Natural killer cell (primary cell): Measurements from ENCODE around the gene HMCN2. TPM values are rescaled to one million over a fixed set of nuclear protein-coding genes. Genes with fewer than 3 reads are reported as not detected.
A peak's percentile ranks its signal among the peaks of the same experiment; 100 is the strongest.

Experiments
- ATAC-seq, 3 donors: fragments of 150-1000 bp in 2 of 3; fragments of 200-7000 bp in 1 of 3; cut with Tn5 transposase; 1 replicate in 1 of 3; 2 replicates in 2 of 3; pipeline ENCODE4 v1.10.0; 2021; ENCODE audit warnings: mild to moderate bottlenecking in 2 of 3, moderate library complexity in 2 of 3
- DNase-seq, 2 donors: peaks; one replicate each; pipeline versions ENCODE4 v3.0.0 to v3.0.0-alpha.2; 2013 to 2021; ENCODE audit warnings: mixed read lengths in 1 of 2
- H3K27ac ChIP-seq: one replicate; pipeline ENCODE4 v1.5.1; 2013; ENCODE audit warnings: mild to moderate bottlenecking, low read length
- H3K27me3 ChIP-seq: one replicate; pipeline ENCODE4 v1.6.1; 2013; ENCODE audit warnings: low read length; ENCODE audit not compliant: control insufficient read depth, insufficient read depth
- H3K36me3 ChIP-seq: one replicate; pipeline ENCODE4 v1.6.1; 2013; ENCODE audit warnings: low read length; ENCODE audit not compliant: control insufficient read depth, insufficient read depth
- H3K4me1 ChIP-seq: one replicate; pipeline ENCODE4 v1.6.1; 2013; ENCODE audit warnings: low read length; ENCODE audit not compliant: control insufficient read depth, insufficient read depth
- H3K4me3 ChIP-seq: one replicate; pipeline ENCODE4 v1.5.1; 2013; ENCODE audit warnings: low read length
- H3K9me3 ChIP-seq: one replicate; pipeline ENCODE4 v1.6.1; 2013; ENCODE audit warnings: low read length; ENCODE audit not compliant: control insufficient read depth, insufficient read depth
- H3K27ac Mint-ChIP-seq, 2 donors: one replicate each; pipeline ENCODE4 v1.8.0; 2022; ENCODE audit warnings: mild to moderate bottlenecking in 2 of 2, mixed read lengths in 2 of 2, moderate library complexity in 1 of 2
- H3K27me3 Mint-ChIP-seq, 2 donors: one replicate each; pipeline ENCODE4 v1.8.0; 2022; ENCODE audit warnings: low read depth in 2 of 2, mixed read lengths in 2 of 2
- H3K36me3 Mint-ChIP-seq: one replicate; pipeline ENCODE4 v1.8.0; 2022; ENCODE audit warnings: mixed read lengths
- H3K4me1 Mint-ChIP-seq, 2 donors: one replicate each; pipeline ENCODE4 v1.8.0; 2022; ENCODE audit warnings: mixed read lengths in 2 of 2
- H3K4me3 Mint-ChIP-seq: one replicate; pipeline ENCODE4 v1.8.0; 2022; ENCODE audit warnings: mild to moderate bottlenecking, moderate library complexity, mixed read lengths
- H3K9me3 Mint-ChIP-seq, 2 donors: one replicate each; pipeline ENCODE4 v1.8.0; 2022; ENCODE audit warnings: mixed read lengths in 2 of 2
- CTCF ChIP-seq: fragments of 200-600 bp; IDR thresholded peaks from one replicate; pipeline ENCODE4 v1.8.0; 2022; ENCODE audit warnings: antibody characterized with exemption
- WGBS: methylation state at CpG from one replicate; pipeline ENCODE4 v1.1.7; 2013; ENCODE audit warnings: missing lambda C conversion rate; ENCODE audit not compliant: insufficient coverage; 5-methylcytosine and 5-hydroxymethylcytosine counted together
- intact Hi-C: fragments of 100-400 bp; cut with micrococcal nuclease; formaldehyde crosslinking; loops from one replicate; pipeline ENCODE4 v1.14.2; 2022
- total RNA-seq, 4 donors: library from RNA; stranded (reverse); fragments of 120-200 nt in 1 of 4; gene quantifications; one replicate each; pipeline versions ENCODE4 v1.2.3 to v1.2.4, GENCODE V29; 2013 to 2022

HMCN2 gene
- total RNA-seq, result not detected
- not detected for total RNA-seq (2013)

- H3K27me3 ChIP-seq, result peaks cover 22% of the 10 kb centered on the region
- no peaks in the 10 kb centered on the region for H3K4me1 ChIP-seq
- H3K9me3 Mint-ChIP-seq, result no peaks in the 10 kb centered on the region
- H3K27ac ChIP-seq, result no peak within 1 kb of the TSS
- no peak within 1 kb of the TSS for H3K4me3 ChIP-seq
- no peaks in the 10 kb centered on the region for H3K36me3 ChIP-seq
- H3K4me1 Mint-ChIP-seq, result no peaks in the 10 kb centered on the region
- no peaks in the 10 kb centered on the region for H3K36me3 Mint-ChIP-seq
- no peak for TF ChIP-seq CTCF
- ATAC-seq (peak in 1 of 3 donors; percentile 25), DNase-seq (no peak)
- no peak within 1 kb of the TSS for H3K27ac Mint-ChIP-seq
- WGBS, result 3% methylated on average over 89 of the region's 89 CpGs
- no peaks in the 10 kb centered on the region for H3K9me3 ChIP-seq
- H3K27me3 Mint-ChIP-seq, result peaks cover 48 to 70% of the 10 kb centered on the region in 2 donors
- intact Hi-C loops, result no loop called here
- H3K4me3 Mint-ChIP-seq, result no peak within 1 kb of the TSS
These were observed at the start of gene HMCN2 for GRCh38 chr9:130265431-130266235. Gene HMCN2 (plus strand): TSS chr9:130265760. CDS start chr9:130265879, 119 bp downstream.

GRCh38 chr9:130217838-130218237 lies 47.7 kb upstream of the HMCN2 start:
- intact Hi-C loops, result no loop called here
- Mint-ChIP-seq H3K27me3 (no peaks in the 10 kb centered on the region), H3K27ac (no peak overlapping the region), H3K4me3 (no peak overlapping the region), H3K36me3 (no peaks in the 10 kb centered on the region), H3K9me3 (no peaks in the 10 kb centered on the region), H3K4me1 (peaks cover 0 to 11% of the 10 kb centered on the region in 2 donors)
- WGBS, result 94% methylated on average over 10 of the region's 10 CpGs
- H3K36me3 ChIP-seq, result no peaks in the 10 kb centered on the region
- ATAC-seq (peak in 1 of 3 donors; percentile 15), DNase-seq (no peak)
- no peak overlapping the region for H3K27ac ChIP-seq
- no peak overlapping the region for H3K4me3 ChIP-seq
- peaks cover 12% of the 10 kb centered on the region for H3K4me1 ChIP-seq
- no peaks in the 10 kb centered on the region for H3K27me3 ChIP-seq
- no peak for TF ChIP-seq CTCF
- H3K9me3 ChIP-seq, result no peaks in the 10 kb centered on the region

- no peak for ATAC-seq
- H3K9me3 ChIP-seq, result no peaks in the 10 kb centered on the region
- TF ChIP-seq CTCF, result no peak
- H3K27me3 Mint-ChIP-seq, result no peaks in the 10 kb centered on the region
- no peaks in the 10 kb centered on the region for H3K27me3 ChIP-seq
- no peak overlapping the region for H3K4me3 Mint-ChIP-seq
- H3K9me3 Mint-ChIP-seq, result no peaks in the 10 kb centered on the region
- peaks cover 0 to 4% of the 10 kb centered on the region in 2 donors for H3K4me1 Mint-ChIP-seq
- peaks cover 12% of the 10 kb centered on the region for H3K4me1 ChIP-seq
- no peak overlapping the region for H3K27ac ChIP-seq
- DNase-seq, result no peak
- intact Hi-C loops, result no loop called here
- no peak overlapping the region for H3K4me3 ChIP-seq
- H3K36me3 ChIP-seq, result no peaks in the 10 kb centered on the region
- WGBS, result 92% methylated on average over 16 of the region's 16 CpGs
- no peaks in the 10 kb centered on the region for H3K36me3 Mint-ChIP-seq
- no peak overlapping the region for H3K27ac Mint-ChIP-seq
These were observed 45.9 kb upstream of the HMCN2 start for GRCh38 chr9:130219661-130220096.
